K562 (cell line): ENCODE data around the gene GLI3. TPM values are rescaled to one million over a fixed set of nuclear protein-coding genes. Genes with fewer than 3 reads are reported as not detected.

Source experiments
- ATAC-seq: fragments of 200-7000 bp; cut with Tn5 transposase; 3 replicates; pipeline ENCODE4 v1.9.1; 2020; ENCODE audit warnings: moderate library complexity
- BruUV-seq: library from RNA; stranded (reverse); fragments of 400-500 nt; replicated peaks from 2 replicates; lab custom pipeline; 2021; lab: Mats Ljungman, UMichigan
- CTCF ChIA-PET: fragments of 300-600 bp; formaldehyde crosslinking; extraction: SDS; loops from one replicate; lab custom pipeline; 2021; ENCODE audit warnings: low intra/inter-chr PET ratio; lab: Yijun Ruan, JAX
- POLR2A ChIA-PET: fragments of 300-600, 350-650 bp; sonication (Branson Sonifier 250); formaldehyde crosslinking; extraction: SDS; loops from one replicate; lab custom pipeline; 2021; ENCODE audit warnings: antibody characterized with exemption, inconsistent platforms; lab: Yijun Ruan, JAX
- DNase-seq, 4 experiments: peaks; one replicate each; pipeline versions ENCODE4 v3.0.0 to v3.0.0-alpha.2; 2011 to 2018; ENCODE audit warnings: low spot score in 3 of 4, mixed read lengths in 3 of 4; ENCODE audit errors: extremely low read depth in 1 of 4
- FAIRE-seq: peaks from 2 replicates; lab custom pipeline; 2011; peaks lifted over from hg19 to GRCh38; lab: Jason Lieb, UNC
- H2AFZ ChIP-seq: 2 replicates; pipeline ENCODE4 v1.6.0; 2011; ENCODE audit warnings: low read depth, low read length, control low read depth, inconsistent platforms
- H3K27ac ChIP-seq: fragments of 200-600 bp; 3 replicates; pipeline ENCODE4 v1.8.0; 2011; ENCODE audit warnings: low read depth, mild to moderate bottlenecking, control low read depth, inconsistent platforms, low read length, moderate library complexity, mixed read lengths; ENCODE audit errors: extremely low read depth
- H3K27me3 ChIP-seq, 2 experiments: fragments of 300-600 bp in 1 of 2; 2 replicates in 1 of 2; 3 replicates in 1 of 2; pipeline versions ENCODE4 v1.6.0 to v1.8.0; 2011; ENCODE audit warnings: inconsistent platforms in 2 of 2, low read length in 2 of 2, mild to moderate bottlenecking in 1 of 2, mixed read lengths in 1 of 2, moderate library complexity in 1 of 2; ENCODE audit not compliant: control insufficient read depth in 2 of 2, insufficient read depth in 2 of 2
- H3K36me3 ChIP-seq: fragments of 300-600 bp; 3 replicates; pipeline ENCODE4 v1.8.0; 2011; ENCODE audit warnings: mild to moderate bottlenecking, low read length, inconsistent platforms; ENCODE audit not compliant: control insufficient read depth, insufficient read depth
- H3K4me1 ChIP-seq, 2 experiments: fragments of 200-600 bp in 1 of 2; replicated peaks in 1 of 2; 2 replicates in 1 of 2; 3 replicates in 1 of 2; pipeline versions ENCODE4 v1.5.1 to v1.8.0; 2011; ENCODE audit warnings: inconsistent platforms in 2 of 2, low read length in 2 of 2, mild to moderate bottlenecking in 1 of 2, mixed read lengths in 1 of 2, moderate library complexity in 1 of 2; ENCODE audit not compliant: control insufficient read depth in 2 of 2, insufficient read depth in 2 of 2
- H3K4me2 ChIP-seq: 2 replicates; pipeline ENCODE4 v1.6.1; 2011; ENCODE audit warnings: low read length, control low read depth, inconsistent platforms, mixed read lengths; ENCODE audit not compliant: insufficient read depth
- H3K4me3 ChIP-seq: fragments of 200-600 bp; sonication (generic), shearing (Covaris generic); 2 replicates; pipeline ENCODE4 v1.5.1; 2016; ENCODE audit warnings: control low read depth, inconsistent platforms
- H3K79me2 ChIP-seq: fragments of 200-600 bp; 3 replicates; pipeline ENCODE4 v1.8.0; 2011; ENCODE audit warnings: low read length, inconsistent platforms; ENCODE audit not compliant: control insufficient read depth, insufficient read depth
- H3K9ac ChIP-seq, 2 experiments: 2 replicates each; pipeline versions ENCODE4 v1.6.0 to v1.6.1; 2011; ENCODE audit warnings: low read depth in 2 of 2, low read length in 2 of 2, control low read depth in 1 of 2, inconsistent platforms in 1 of 2, mild to moderate bottlenecking in 1 of 2, mixed read lengths in 1 of 2; ENCODE audit not compliant: insufficient read depth in 1 of 2
- H3K9me1 ChIP-seq: one replicate; pipeline ENCODE4 v1.6.0; 2011; ENCODE audit warnings: inconsistent platforms, mild to moderate bottlenecking, low read length, moderate library complexity; ENCODE audit not compliant: control insufficient read depth, insufficient read depth
- H3K9me3 ChIP-seq: replicated peaks from 2 replicates; pipeline ENCODE4 v1.5.1; 2011; ENCODE audit warnings: low read depth, low read length, inconsistent platforms; ENCODE audit not compliant: control insufficient read depth, insufficient read depth
- H4K20me1 ChIP-seq: replicated peaks from 2 replicates; pipeline ENCODE4 v1.6.1; 2011; ENCODE audit warnings: low read length, inconsistent platforms, mixed read lengths; ENCODE audit not compliant: control insufficient read depth, insufficient read depth
- ETS1 ChIP-seq: conservative IDR thresholded peaks from 2 replicates; pipeline ENCODE4 v1.6.1; 2011; ENCODE audit warnings: low read depth, mild to moderate bottlenecking, low read length; ENCODE audit not compliant: control insufficient read depth
- FOS ChIP-seq: IDR thresholded peaks from 3 replicates; pipeline ENCODE4 v1.6.1; 2011; ENCODE audit not compliant: insufficient read length; ENCODE audit errors: extremely low read depth
- FOXP1 ChIP-seq: sonication (generic); formaldehyde crosslinking; IDR thresholded peaks from 2 replicates; pipeline ENCODE4 v1.8.0; 2022; ENCODE audit warnings: mild to moderate bottlenecking, missing genetic modification reagents
- GABPB1 ChIP-seq: sonication (generic); formaldehyde crosslinking; IDR thresholded peaks from 2 replicates; pipeline ENCODE4 v1.8.0; 2022; ENCODE audit warnings: mild to moderate bottlenecking, missing genetic modification reagents
- MBD2 ChIP-seq: sonication (generic); IDR thresholded peaks from 2 replicates; pipeline ENCODE4 v1.6.1; 2016; ENCODE audit warnings: low read depth, borderline replicate concordance
- MCM2 ChIP-seq: fragments of 450-650 bp; IDR thresholded peaks from 2 replicates; pipeline ENCODE4 v1.6.1; 2017; ENCODE audit warnings: low read depth, mild to moderate bottlenecking
- MECOM ChIP-seq: fragments of 250-450 bp; sonication (Bioruptor Pico); IDR thresholded peaks from 2 replicates; pipeline ENCODE4 v1.8.0; 2022; ENCODE audit warnings: inconsistent platforms
- PRPF4 ChIP-seq: fragments of 200-400 bp; formaldehyde crosslinking; IDR thresholded peaks from one replicate; pipeline ENCODE4 v1.6.1; 2017; ENCODE audit warnings: low read length, low read depth, mild to moderate bottlenecking; ENCODE audit not compliant: insufficient read depth, poor library complexity, severe bottlenecking
- RFX5 ChIP-seq: IDR thresholded peaks from 2 replicates; pipeline ENCODE4 v1.6.1; 2011; ENCODE audit warnings: low read depth, mild to moderate bottlenecking, improper control_type of control experiment, low read length
- RNF2 ChIP-seq: sonication (generic); IDR thresholded peaks from 2 replicates; pipeline ENCODE4 v1.6.1; 2016
- STAT5A ChIP-seq: IDR thresholded peaks from 2 replicates; pipeline ENCODE4 v1.6.1; 2012; ENCODE audit warnings: low read length, inconsistent platforms, borderline replicate concordance
- ZBED1 ChIP-seq: IDR thresholded peaks from 2 replicates; pipeline ENCODE4 v1.6.1; 2014
- ZBTB43 ChIP-seq: sonication (generic); formaldehyde crosslinking; IDR thresholded peaks from 2 replicates; pipeline ENCODE4 v1.8.0; 2023; ENCODE audit warnings: mild to moderate bottlenecking, missing genetic modification reagents
- ZNF507 ChIP-seq: conservative IDR thresholded peaks from 2 replicates; pipeline ENCODE4 v1.6.1; 2017; ENCODE audit warnings: missing genetic modification characterization, missing compliant biosample characterization
- WGBS: fragments of 100-300 bp; shearing (Covaris generic); methylation state at CpG from one replicate; pipeline ENCODE4 v1.1.6; 2016; ENCODE audit warnings: low coverage, mixed read lengths; ENCODE audit not compliant: insufficient coverage; ENCODE audit errors: missing lambda C conversion rate; 5-methylcytosine and 5-hydroxymethylcytosine counted together
- in situ Hi-C: fragments of 300-500 bp; cut with MboI; formaldehyde crosslinking; loops from 4 replicates; pipeline ENCODE4 v1.15.0; 2018; ENCODE audit warnings: inconsistent platforms, mixed read lengths
- intact Hi-C: fragments of 100-400 bp; cut with micrococcal nuclease; formaldehyde crosslinking; loops from 2 replicates; pipeline ENCODE4 v1.14.2; 2022
- polyA plus RNA-seq, 8 experiments: library from polyadenylated mRNA; depleted of rRNA in 4 of 8; stranded (reverse) in 5 of 8; unstranded in 3 of 8; fragments of >200 nt; fragmentation: Nextera tagmentation in 2 of 8; fragmentation: Illumina TruSeq in 1 of 8; extraction: Ambion mirVana in 2 of 8; extraction: Trizol in 1 of 8; gene quantifications; 2 replicates each; pipeline versions ENCODE4 v1.2.1 to v1.2.3, GENCODE V29; 2011 to 2014; ENCODE audit warnings: inconsistent platforms in 1 of 8, missing spikeins in 1 of 8
- total RNA-seq, 7 experiments: library from RNA; depleted of rRNA in 6 of 7; stranded (reverse); fragments of >200 nt in 6 of 7; fragmentation: Illumina TruSeq in 2 of 7; extraction: Trizol in 2 of 7; gene quantifications; 2 replicates each; pipeline versions ENCODE4 v1.2.1 to v1.2.3, GENCODE V29; 2011 to 2021; ENCODE audit warnings: low replicate concordance in 1 of 7

Gene GLI3
- total and polyA plus RNA-seq, 9 of the 15 experiments (the other 6 are each of a cell fraction or from before 2014, with no cell fraction given) = 0.01 to 0.18 (median 0.07) TPM; not detected in 6

- Histone ChIP-seq H3K4me3 (no peak overlapping the region), H3K9me3 (no peaks in the 10 kb centered on the region), H3K79me2 (no peaks in the 10 kb centered on the region), H3K36me3 (no peaks in the 10 kb centered on the region), H3K27me3 (peaks cover 0 to 2% of the 10 kb centered on the region in 2 experiments; a peak in 1 of 5 replicates), H4K20me1 (no peaks in the 10 kb centered on the region), H3K9ac (no peak overlapping the region), H3K4me2 (no peak overlapping the region), H3K9me1 (no peaks in the 10 kb centered on the region), H3K27ac (no peak overlapping the region), H2AFZ (no peak overlapping the region), H3K4me1 (no peaks in the 10 kb centered on the region)
- TF ChIP-seq FOS (no peak), PRPF4 (no peak), FOXP1 (no peak), ZBED1 (no peak), ETS1 (no peak), MCM2 (no peak), RFX5 (no peak), GABPB1 (CRISPR knock-in tag) (no peak), ZBTB43 (CRISPR knock-in tag) (no peak), ZNF507 (tag) (no peak), MECOM (no peak), MBD2 (no peak), STAT5A (no peak), RNF2 (no peak)
- FAIRE-seq (no peak), ATAC-seq (no peak), DNase-seq (no peak)
- CTCF ChIA-PET = no interaction called here
- 0% methylated on average over 7 of the region's 8 CpGs for WGBS
- POLR2A ChIA-PET = no interaction called here
- BruUV-seq = no TSS peak
- in situ Hi-C loops = no loop called here
- intact Hi-C loops = no loop called here
Measured at GRCh38 chr7:42212541-42213090, 24.4 kb downstream of the GLI3 start.
